Activated CD4-positive, alpha-beta memory T cell treated with anti-CD3 and anti-CD28 coated beads for 36 hours (primary cell): ENCODE results near the gene GNAS-AS1. TPM values are rescaled to one million over a fixed set of nuclear protein-coding genes. Genes with fewer than 3 reads are reported as not detected.

Experiments used
- CTCF ChIA-PET: fragments of 350-600 bp; sonication (Branson Sonifier 250); formaldehyde crosslinking; loops from one replicate; lab custom pipeline; 2021; ENCODE audit warnings: antibody characterized with exemption, inconsistent platforms; lab: Charles Lee
- POLR2A ChIA-PET: fragments of 350-600 bp; sonication (Branson Sonifier 250); formaldehyde crosslinking; loops from one replicate; lab custom pipeline; 2021; ENCODE audit warnings: antibody characterized with exemption; lab: Charles Lee
- DNase-seq: peaks from one replicate; pipeline ENCODE4 v3.0.0-alpha.2; 2020
- H3K27ac Mint-ChIP-seq: one replicate; pipeline ENCODE4 v1.8.0; 2021; ENCODE audit warnings: mixed read lengths
- H3K27me3 Mint-ChIP-seq: one replicate; pipeline ENCODE4 v1.8.0; 2021; ENCODE audit warnings: mixed read lengths
- H3K36me3 Mint-ChIP-seq: one replicate; pipeline ENCODE4 v1.8.0; 2021; ENCODE audit warnings: mixed read lengths
- H3K4me1 Mint-ChIP-seq: one replicate; pipeline ENCODE4 v1.8.0; 2021; ENCODE audit warnings: low read depth, mixed read lengths
- H3K4me3 Mint-ChIP-seq: one replicate; pipeline ENCODE4 v1.8.0; 2021; ENCODE audit warnings: mild to moderate bottlenecking, mixed read lengths
- H3K9me3 Mint-ChIP-seq: one replicate; pipeline ENCODE4 v1.8.0; 2021; ENCODE audit warnings: mixed read lengths
- intact Hi-C: fragments of 100-400 bp; cut with micrococcal nuclease; formaldehyde crosslinking; loops from one replicate; pipeline ENCODE4 v1.15.1; 2023
- total RNA-seq, 2 experiments: library from RNA; stranded (reverse); gene quantifications; one replicate each; pipeline ENCODE4 v1.2.3, GENCODE V29; 2021

GNAS-AS1 gene
- total RNA-seq, 2 experiments from 2014 or later, result 1.1 to 1.3 TPM

- POLR2A ChIA-PET, result interaction anchor here (0.6 kb wide), 1 partner anchor 8 kb away, joined by 3 read pairs; no protein-coding TSS in a partner anchor
- CTCF ChIA-PET, result interaction anchor here (0.9 to 2.5 kb wide), 3 partner anchors 13 to 338 kb away, joined by 4 to 7 read pairs (median 4); no protein-coding TSS in a partner anchor
- intact Hi-C loops, result no loop called here
- H3K27me3 Mint-ChIP-seq, result no peaks in the 10 kb centered on the region
- DNase-seq, result no peak
- no peaks in the 10 kb centered on the region for H3K36me3 Mint-ChIP-seq
- H3K9me3 Mint-ChIP-seq, result no peaks in the 10 kb centered on the region
- peaks cover 26% of the 10 kb centered on the region for H3K4me1 Mint-ChIP-seq
- no peak overlapping the region for H3K27ac Mint-ChIP-seq
- no peak overlapping the region for H3K4me3 Mint-ChIP-seq
Measured at GRCh38 chr20:58883241-58883691, 32.6 kb upstream of the GNAS-AS1 start.

GRCh38 chr20:58882704-58883089 is 32.0 kb upstream of the GNAS-AS1 start:
- Mint-ChIP-seq H3K27me3 (no peaks in the 10 kb centered on the region), H3K27ac (no peak overlapping the region), H3K4me3 (no peak overlapping the region), H3K36me3 (no peaks in the 10 kb centered on the region), H3K4me1 (peaks cover 28% of the 10 kb centered on the region), H3K9me3 (no peaks in the 10 kb centered on the region)
- ChIA-PET POLR2A (interaction anchor here (0.6 kb wide), 1 partner anchor 9 kb away, joined by 3 read pairs; no protein-coding TSS in a partner anchor), CTCF (interaction anchor here (0.6 to 2.5 kb wide), 2 partner anchors 12 to 40 kb away, joined by 4 to 7 read pairs; no protein-coding TSS in a partner anchor)
- DNase-seq, result no peak
- intact Hi-C loops, result no loop called here

GRCh38 chr20:58880994-58881752 is 30.5 kb upstream of the GNAS-AS1 start:
- H3K4me1 Mint-ChIP-seq, result peaks cover 16% of the 10 kb centered on the region
- H3K4me3 Mint-ChIP-seq, result no peak overlapping the region
- no peaks in the 10 kb centered on the region for H3K36me3 Mint-ChIP-seq
- no peak for DNase-seq
- POLR2A ChIA-PET, result no interaction called here
- no peaks in the 10 kb centered on the region for H3K27me3 Mint-ChIP-seq
- no peaks in the 10 kb centered on the region for H3K9me3 Mint-ChIP-seq
- H3K27ac Mint-ChIP-seq, result no peak overlapping the region
- CTCF ChIA-PET, result interaction anchor here (1.2 to 2.5 kb wide), 2 partner anchors 11 to 178 kb away, joined by 3 to 7 read pairs; no protein-coding TSS in a partner anchor
- intact Hi-C loops, result no loop called here

- no peak overlapping the region for H3K27ac Mint-ChIP-seq
- H3K9me3 Mint-ChIP-seq, result no peaks in the 10 kb centered on the region
- ChIA-PET CTCF (interaction anchor here (1.0 kb wide), 1 partner anchor 10 kb away, joined by 6 read pairs; no protein-coding TSS in a partner anchor), POLR2A (no interaction called here)
- H3K4me3 Mint-ChIP-seq, result no peak overlapping the region
- DNase-seq, result no peak
- intact Hi-C loops, result no loop called here
- peaks cover 13% of the 10 kb centered on the region for H3K4me1 Mint-ChIP-seq
- H3K27me3 Mint-ChIP-seq, result no peaks in the 10 kb centered on the region
- H3K36me3 Mint-ChIP-seq, result no peaks in the 10 kb centered on the region
Measured at GRCh38 chr20:58880441-58880840, 29.7 kb upstream of the GNAS-AS1 start.

- no peaks in the 10 kb centered on the region for H3K27me3 Mint-ChIP-seq
- CTCF ChIA-PET, result interaction anchor here (1.3 kb wide), 1 partner anchor 344 kb away, joined by 3 read pairs; no protein-coding TSS in a partner anchor
- no peak overlapping the region for H3K27ac Mint-ChIP-seq
- POLR2A ChIA-PET, result no interaction called here
- H3K9me3 Mint-ChIP-seq, result no peaks in the 10 kb centered on the region
- H3K4me3 Mint-ChIP-seq, result no peak overlapping the region
- H3K4me1 Mint-ChIP-seq, result peaks cover 13% of the 10 kb centered on the region
- intact Hi-C loops, result no loop called here
- no peak for DNase-seq
- H3K36me3 Mint-ChIP-seq, result no peaks in the 10 kb centered on the region
Measured at GRCh38 chr20:58878399-58878798, 27.7 kb upstream of the GNAS-AS1 start.

GRCh38 chr20:58877976-58878360 is 27.3 kb upstream of the GNAS-AS1 start:
- CTCF ChIA-PET, result interaction anchor here (1.3 kb wide), 1 partner anchor 344 kb away, joined by 3 read pairs; no protein-coding TSS in a partner anchor
- Mint-ChIP-seq H3K27me3 (no peaks in the 10 kb centered on the region), H3K27ac (no peak overlapping the region), H3K9me3 (no peaks in the 10 kb centered on the region), H3K36me3 (no peaks in the 10 kb centered on the region), H3K4me3 (no peak overlapping the region), H3K4me1 (peaks cover 13% of the 10 kb centered on the region)
- intact Hi-C loops, result no loop called here
- peak; percentile 50 for DNase-seq
- POLR2A ChIA-PET, result no interaction called here

GRCh38 chr20:58877050-58877975 is 26.6 kb upstream of the GNAS-AS1 start:
- POLR2A ChIA-PET, result no interaction called here

GRCh38 chr20:58876437-58876836 is 25.7 kb upstream of the GNAS-AS1 start:
- H3K36me3 Mint-ChIP-seq, result no peaks in the 10 kb centered on the region
- intact Hi-C loops, result no loop called here
- CTCF ChIA-PET, result interaction anchor here (0.7 to 1.3 kb wide), 2 partner anchors 63 to 331 kb away, joined by 3 read pairs; no protein-coding TSS in a partner anchor
- no peaks in the 10 kb centered on the region for H3K9me3 Mint-ChIP-seq
- POLR2A ChIA-PET, result no interaction called here
- H3K4me1 Mint-ChIP-seq, result peaks cover 13% of the 10 kb centered on the region
- H3K27ac Mint-ChIP-seq, result no peak overlapping the region
- H3K4me3 Mint-ChIP-seq, result no peak overlapping the region
- no peak for DNase-seq
- no peaks in the 10 kb centered on the region for H3K27me3 Mint-ChIP-seq

More at GRCh38 chr20:58877050-58877975, 26.6 kb upstream of the GNAS-AS1 start:
- Mint-ChIP-seq H3K4me3 (no peak overlapping the region), H3K27me3 (no peaks in the 10 kb centered on the region), H3K27ac (no peak overlapping the region), H3K9me3 (no peaks in the 10 kb centered on the region), H3K4me1 (peaks cover 13% of the 10 kb centered on the region), H3K36me3 (no peaks in the 10 kb centered on the region)
- no peak for DNase-seq
- CTCF ChIA-PET, result interaction anchor here (0.7 to 1.3 kb wide), 2 partner anchors 62 to 345 kb away, joined by 3 read pairs; no protein-coding TSS in a partner anchor
- intact Hi-C loops, result no loop called here

GRCh38 chr20:58875541-58876134 is 24.9 kb upstream of the GNAS-AS1 start:
- peaks cover 17% of the 10 kb centered on the region for H3K4me1 Mint-ChIP-seq
- no peak overlapping the region for H3K27ac Mint-ChIP-seq
- DNase-seq, result no peak
- no peaks in the 10 kb centered on the region for H3K9me3 Mint-ChIP-seq
- no peaks in the 10 kb centered on the region for H3K27me3 Mint-ChIP-seq
- no peak overlapping the region for H3K4me3 Mint-ChIP-seq
- POLR2A ChIA-PET, result no interaction called here
- CTCF ChIA-PET, result interaction anchor here (1.3 kb wide), 1 partner anchor 332 kb away, joined by 3 read pairs; no protein-coding TSS in a partner anchor
- H3K36me3 Mint-ChIP-seq, result no peaks in the 10 kb centered on the region
- intact Hi-C loops, result no loop called here

- Mint-ChIP-seq H3K4me1 (peaks cover 22% of the 10 kb centered on the region), H3K4me3 (no peak overlapping the region), H3K36me3 (no peaks in the 10 kb centered on the region), H3K27me3 (no peaks in the 10 kb centered on the region), H3K9me3 (no peaks in the 10 kb centered on the region), H3K27ac (no peak overlapping the region)
- CTCF ChIA-PET, result interaction anchor here (0.8 kb wide), 1 partner anchor 333 kb away, joined by 4 read pairs; no protein-coding TSS in a partner anchor
- POLR2A ChIA-PET, result no interaction called here
- intact Hi-C loops, result no loop called here
- DNase-seq, result no peak
Measured at GRCh38 chr20:58875111-58875510, 24.4 kb upstream of the GNAS-AS1 start.

GRCh38 chr20:58874469-58874868 is 23.8 kb upstream of the GNAS-AS1 start:
- POLR2A ChIA-PET, result no interaction called here
- H3K27ac Mint-ChIP-seq, result no peak overlapping the region
- H3K36me3 Mint-ChIP-seq, result no peaks in the 10 kb centered on the region
- CTCF ChIA-PET, result interaction anchor here (0.8 kb wide), 1 partner anchor 333 kb away, joined by 4 read pairs; no protein-coding TSS in a partner anchor
- H3K27me3 Mint-ChIP-seq, result no peaks in the 10 kb centered on the region
- DNase-seq, result no peak
- H3K9me3 Mint-ChIP-seq, result no peaks in the 10 kb centered on the region
- peaks cover 23% of the 10 kb centered on the region for H3K4me1 Mint-ChIP-seq
- intact Hi-C loops, result loop anchor here (5.0 kb wide), 1 partner anchor 623 kb away; no protein-coding TSS in a partner anchor
- no peak overlapping the region for H3K4me3 Mint-ChIP-seq
